Measurements from ENCODE around the gene ZNF385C.

The ZNF385C gene

DNA sequence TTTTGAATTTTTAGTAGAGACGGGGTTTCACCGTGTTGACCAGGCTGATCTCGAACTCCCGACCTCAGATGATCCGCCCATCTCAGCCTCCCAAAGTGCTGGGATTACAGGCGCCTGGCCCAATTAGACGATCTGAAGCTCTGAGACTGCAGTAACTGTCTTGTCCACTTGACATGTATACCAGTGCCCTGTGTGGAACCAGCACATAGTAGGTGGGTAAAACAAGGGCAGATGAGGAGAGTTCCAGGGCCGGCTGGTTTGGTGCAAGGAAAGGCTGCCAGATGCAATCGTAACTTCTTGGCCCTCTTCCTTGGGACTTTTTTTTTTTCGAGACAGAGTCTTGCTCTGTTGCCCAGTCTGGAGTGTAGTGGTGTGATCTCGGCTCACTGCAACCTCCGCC is 50.9 kb downstream of the ZNF385C start:
- Histone ChIP-seq H3K36me3 (ENCODE audit: control insufficient read depth, insufficient read depth, low read length) (no peaks in the 10 kb centered on the region), H3K4me1 (ENCODE audit: control insufficient read depth, insufficient read depth, low read length) (peaks cover 10% of the 10 kb centered on the region), H3K9me3 (ENCODE audit: control insufficient read depth, low read length) (no peaks in the 10 kb centered on the region), H3K9ac (ENCODE audit: low read length) (no peak overlapping the region), H3K4me3 (ENCODE audit: low read length) (no peak overlapping the region), H3K27me3 (ENCODE audit: control insufficient read depth, insufficient read depth, low read length) (peaks cover 8% of the 10 kb centered on the region)

DNA sequence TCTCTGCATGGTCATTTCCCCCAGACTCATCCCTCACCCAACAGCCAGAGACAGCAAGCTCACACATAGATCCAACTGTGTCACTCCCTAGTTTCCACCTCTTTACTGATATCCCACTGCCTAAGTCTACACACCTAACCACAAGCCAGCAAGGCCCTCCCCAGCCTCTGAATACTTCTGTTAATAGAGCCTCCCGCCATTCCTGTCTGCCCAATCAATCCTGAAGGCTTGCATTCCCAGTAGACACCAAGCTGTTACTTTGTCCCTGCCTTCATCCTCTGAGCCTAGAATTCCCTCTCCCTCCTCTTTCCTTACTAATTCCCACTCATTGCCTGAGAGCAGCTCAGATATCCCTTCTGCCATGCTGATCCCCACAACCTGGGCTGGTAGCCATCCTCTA is 52.6 kb downstream of the ZNF385C start:
- Histone ChIP-seq H3K9ac (ENCODE audit: low read length) (no peak overlapping the region), H3K9me3 (ENCODE audit: control insufficient read depth, low read length) (no peaks in the 10 kb centered on the region), H3K36me3 (ENCODE audit: control insufficient read depth, insufficient read depth, low read length) (no peaks in the 10 kb centered on the region), H3K4me3 (ENCODE audit: low read length) (no peak overlapping the region), H3K4me1 (ENCODE audit: control insufficient read depth, insufficient read depth, low read length) (peaks cover 6% of the 10 kb centered on the region), H3K27me3 (ENCODE audit: control insufficient read depth, insufficient read depth, low read length) (no peaks in the 10 kb centered on the region)

- Histone ChIP-seq H3K4me3 (ENCODE audit: low read length) (no peak overlapping the region), H3K9ac (ENCODE audit: low read length) (no peak overlapping the region), H3K9me3 (ENCODE audit: control insufficient read depth, low read length) (no peaks in the 10 kb centered on the region), H3K27me3 (ENCODE audit: control insufficient read depth, insufficient read depth, low read length) (peaks cover 2% of the 10 kb centered on the region), H3K4me1 (ENCODE audit: control insufficient read depth, insufficient read depth, low read length) (no peaks in the 10 kb centered on the region), H3K36me3 (ENCODE audit: control insufficient read depth, insufficient read depth, low read length) (no peaks in the 10 kb centered on the region)
Observed at GRCh38 chr17:42042598-42043319, 55.5 kb downstream of the ZNF385C start.

- Histone ChIP-seq H3K27me3 (ENCODE audit: control insufficient read depth, insufficient read depth, low read length) (peaks cover 2% of the 10 kb centered on the region), H3K36me3 (ENCODE audit: control insufficient read depth, insufficient read depth, low read length) (no peaks in the 10 kb centered on the region), H3K4me1 (ENCODE audit: control insufficient read depth, insufficient read depth, low read length) (no peaks in the 10 kb centered on the region), H3K9me3 (ENCODE audit: control insufficient read depth, low read length) (no peaks in the 10 kb centered on the region), H3K4me3 (ENCODE audit: low read length) (no peak overlapping the region), H3K9ac (ENCODE audit: low read length) (no peak overlapping the region)
Observed at GRCh38 chr17:42041619-42042018, 56.7 kb downstream of the ZNF385C start.

- H3K4me1 ChIP-seq (ENCODE audit: control insufficient read depth, insufficient read depth, low read length), result no peaks in the 10 kb centered on the region
- no peak overlapping the region for H3K4me3 ChIP-seq (ENCODE audit: low read length)
- peaks cover 2% of the 10 kb centered on the region for H3K27me3 ChIP-seq (ENCODE audit: control insufficient read depth, insufficient read depth, low read length)
- H3K9me3 ChIP-seq (ENCODE audit: control insufficient read depth, low read length), result no peaks in the 10 kb centered on the region
- H3K36me3 ChIP-seq (ENCODE audit: control insufficient read depth, insufficient read depth, low read length), result no peaks in the 10 kb centered on the region
- no peak overlapping the region for H3K9ac ChIP-seq (ENCODE audit: low read length)
Observed at GRCh38 chr17:42040818-42041217, 57.5 kb downstream of the ZNF385C start.

GRCh38 chr17:42039794-42040763 is 58.2 kb downstream of the ZNF385C start:
- no peak overlapping the region for H3K4me3 ChIP-seq (ENCODE audit: low read length)
- H3K9me3 ChIP-seq (ENCODE audit: control insufficient read depth, low read length), result no peaks in the 10 kb centered on the region
- H3K4me1 ChIP-seq (ENCODE audit: control insufficient read depth, insufficient read depth, low read length), result no peaks in the 10 kb centered on the region
- peaks cover 2% of the 10 kb centered on the region for H3K27me3 ChIP-seq (ENCODE audit: control insufficient read depth, insufficient read depth, low read length)
- H3K36me3 ChIP-seq (ENCODE audit: control insufficient read depth, insufficient read depth, low read length), result no peaks in the 10 kb centered on the region
- H3K9ac ChIP-seq (ENCODE audit: low read length), result no peak overlapping the region

- Histone ChIP-seq H3K9me3 (ENCODE audit: control insufficient read depth, low read length) (no peaks in the 10 kb centered on the region), H3K9ac (ENCODE audit: low read length) (no peak overlapping the region), H3K4me3 (ENCODE audit: low read length) (no peak overlapping the region), H3K36me3 (ENCODE audit: control insufficient read depth, insufficient read depth, low read length) (no peaks in the 10 kb centered on the region), H3K27me3 (ENCODE audit: control insufficient read depth, insufficient read depth, low read length) (peaks cover 2% of the 10 kb centered on the region), H3K4me1 (ENCODE audit: control insufficient read depth, insufficient read depth, low read length) (no peaks in the 10 kb centered on the region)
Observed at GRCh38 chr17:42038221-42038973, 59.9 kb downstream of the ZNF385C start.

GRCh38 chr17:42034059-42034458 is 64.2 kb downstream of the ZNF385C start:
- no peaks in the 10 kb centered on the region for H3K4me1 ChIP-seq (ENCODE audit: control insufficient read depth, insufficient read depth, low read length)
- no peaks in the 10 kb centered on the region for H3K27me3 ChIP-seq (ENCODE audit: control insufficient read depth, insufficient read depth, low read length)
- no peaks in the 10 kb centered on the region for H3K9me3 ChIP-seq (ENCODE audit: control insufficient read depth, low read length)
- H3K4me3 ChIP-seq (ENCODE audit: low read length), result no peak overlapping the region
- no peaks in the 10 kb centered on the region for H3K36me3 ChIP-seq (ENCODE audit: control insufficient read depth, insufficient read depth, low read length)
- no peak overlapping the region for H3K9ac ChIP-seq (ENCODE audit: low read length)

DNA sequence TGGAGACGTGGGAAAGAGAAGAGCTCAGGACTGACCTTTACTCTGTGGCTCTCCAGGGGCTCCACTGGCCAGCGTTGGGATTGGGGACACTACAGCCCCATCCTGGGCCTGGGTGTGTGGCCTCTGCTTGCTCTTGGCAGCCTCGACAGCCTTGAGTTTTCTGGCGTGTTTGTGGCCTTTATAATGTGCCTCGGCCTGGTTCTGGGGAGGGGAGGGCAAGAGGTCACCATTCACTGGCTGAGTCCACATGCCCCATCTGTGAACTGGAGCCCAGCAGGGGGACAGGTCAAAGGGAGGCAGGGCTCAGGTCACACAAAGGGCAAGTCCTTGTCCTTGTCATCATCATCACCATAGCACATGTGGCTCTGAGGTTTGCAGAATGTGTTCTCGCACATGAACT is 66.7 kb downstream of the ZNF385C start:
- H3K9ac ChIP-seq (ENCODE audit: low read length), result no peak overlapping the region
- H3K4me3 ChIP-seq (ENCODE audit: low read length), result no peak overlapping the region
- H3K4me1 ChIP-seq (ENCODE audit: control insufficient read depth, insufficient read depth, low read length), result no peaks in the 10 kb centered on the region
- no peaks in the 10 kb centered on the region for H3K9me3 ChIP-seq (ENCODE audit: control insufficient read depth, low read length)
- peaks cover 9% of the 10 kb centered on the region for H3K27me3 ChIP-seq (ENCODE audit: control insufficient read depth, insufficient read depth, low read length)
- no peaks in the 10 kb centered on the region for H3K36me3 ChIP-seq (ENCODE audit: control insufficient read depth, insufficient read depth, low read length)

DNA sequence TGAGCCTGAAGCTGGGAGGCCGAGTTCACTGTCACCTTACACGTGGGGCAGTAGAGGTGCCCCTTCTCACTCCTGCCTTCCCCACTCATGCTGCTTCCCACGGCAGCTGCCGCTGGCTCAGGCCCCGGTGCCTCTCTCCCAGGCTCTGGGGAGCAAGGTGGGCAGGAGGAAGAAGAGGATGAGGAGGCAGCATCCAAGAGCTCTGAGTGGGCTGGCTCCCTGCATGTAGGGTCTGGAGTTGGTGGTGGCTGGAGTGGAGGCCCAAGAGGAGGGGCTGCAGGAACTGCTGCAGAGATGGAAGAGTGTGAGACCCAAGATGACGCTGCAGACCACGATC is 69.5 kb downstream of the ZNF385C start:
- Histone ChIP-seq H3K9ac (ENCODE audit: low read length) (no peak overlapping the region), H3K9me3 (ENCODE audit: control insufficient read depth, low read length) (no peaks in the 10 kb centered on the region), H3K4me1 (ENCODE audit: control insufficient read depth, insufficient read depth, low read length) (peaks cover 17% of the 10 kb centered on the region), H3K4me3 (ENCODE audit: low read length) (no peak overlapping the region), H3K27me3 (ENCODE audit: control insufficient read depth, insufficient read depth, low read length) (peaks cover 9% of the 10 kb centered on the region), H3K36me3 (ENCODE audit: control insufficient read depth, insufficient read depth, low read length) (no peaks in the 10 kb centered on the region)

DNA sequence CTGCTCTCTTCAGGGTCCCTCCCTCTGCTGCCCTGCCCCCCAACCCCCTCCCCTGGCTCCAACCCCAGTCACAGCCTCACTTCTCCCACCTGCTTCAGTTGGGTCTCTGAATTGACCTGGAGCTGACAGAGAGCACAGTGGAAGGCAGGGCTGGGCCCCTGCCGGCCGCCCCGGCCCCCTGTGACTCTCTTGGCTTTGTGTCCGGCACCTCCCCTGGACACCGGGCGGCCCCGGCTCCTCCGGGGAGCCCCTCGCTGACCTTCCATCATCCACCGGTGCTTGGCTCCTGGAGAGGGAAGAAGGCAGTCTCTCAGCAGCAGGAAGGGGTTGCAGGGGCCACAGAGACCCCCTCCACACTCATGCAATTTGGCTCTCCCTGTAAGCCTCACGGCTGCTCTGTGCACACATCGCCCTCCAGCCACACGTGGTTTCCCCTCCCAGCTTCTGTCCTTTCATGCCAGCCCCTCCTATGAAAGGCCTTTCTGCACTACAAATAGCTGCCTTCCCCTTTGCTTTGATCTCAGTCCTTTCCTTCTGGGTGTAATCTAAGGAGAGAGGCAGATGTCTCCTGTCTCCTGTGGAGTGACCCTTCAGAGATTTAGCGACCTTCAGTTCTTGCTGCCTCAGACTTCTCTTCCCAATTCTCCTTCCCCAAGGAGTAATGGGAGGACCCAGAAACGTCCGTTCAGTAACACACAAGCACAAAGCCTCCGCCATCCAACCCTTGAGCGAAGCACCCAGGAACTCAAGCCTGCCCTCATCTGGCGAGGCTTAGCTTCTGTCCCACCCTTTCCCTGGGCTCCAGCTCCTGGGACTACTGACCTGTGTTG is 70.1 kb downstream of the ZNF385C start:
- Histone ChIP-seq H3K9me3 (ENCODE audit: control insufficient read depth, low read length) (no peaks in the 10 kb centered on the region), H3K27me3 (ENCODE audit: control insufficient read depth, insufficient read depth, low read length) (peaks cover 9% of the 10 kb centered on the region), H3K9ac (ENCODE audit: low read length) (no peak overlapping the region), H3K4me1 (ENCODE audit: control insufficient read depth, insufficient read depth, low read length) (peaks cover 17% of the 10 kb centered on the region), H3K36me3 (ENCODE audit: control insufficient read depth, insufficient read depth, low read length) (no peaks in the 10 kb centered on the region), H3K4me3 (ENCODE audit: low read length) (no peak overlapping the region)
